Lower leg skin (tissue), 4 donors: Measurements from ENCODE around the gene UMAD1. TPM values are rescaled to one million over a fixed set of nuclear protein-coding genes. Genes with fewer than 3 reads are reported as not detected.

Experiments
- DNase-seq, 2 donors: peaks; one replicate each; pipeline ENCODE4 v3.0.0-alpha.2; 2019; ENCODE audit warnings: low spot score in 2 of 2
- H3K4me3 ChIP-seq: fragments of 200-600 bp; sonication (generic); 2 replicates; pipeline ENCODE4 v1.5.1; 2017; ENCODE audit warnings: mild to moderate bottlenecking, low read depth; ENCODE audit not compliant: poor library complexity, severe bottlenecking
- CTCF ChIP-seq, 3 donors: fragments of 450-650 bp; IDR thresholded peaks; one replicate each; pipeline ENCODE4 v1.5.1; 2016; ENCODE audit warnings: antibody characterized with exemption in 3 of 3, mild to moderate bottlenecking in 3 of 3, moderate library complexity in 2 of 3
- POLR2A ChIP-seq, 2 donors: fragments of 450-650 bp; IDR thresholded peaks; one replicate each; pipeline ENCODE4 v1.6.1; 2016 to 2017; ENCODE audit warnings: antibody characterized with exemption in 2 of 2, mild to moderate bottlenecking in 1 of 2, moderate library complexity in 1 of 2
- WGBS, 2 donors: methylation state at CpG; one replicate each; pipeline ENCODE4 v1.1.5; 2018; 5-methylcytosine and 5-hydroxymethylcytosine counted together
- intact Hi-C: fragments of 100-400 bp; cut with DNase I; formaldehyde crosslinking; loops from one replicate; pipeline ENCODE4 v1.15.0; 2023; ENCODE audit warnings: low total_unique reads
- total RNA-seq, 4 donors: library from RNA; depleted of rRNA; stranded (reverse); fragments of >200 nt; gene quantifications; one replicate each; pipeline ENCODE4 v1.1.0, GENCODE V29; 2016

Gene UMAD1
- total RNA-seq, 4 donors from 2014 or later = 12.3 to 26.1 (median 13.2) TPM

DNA sequence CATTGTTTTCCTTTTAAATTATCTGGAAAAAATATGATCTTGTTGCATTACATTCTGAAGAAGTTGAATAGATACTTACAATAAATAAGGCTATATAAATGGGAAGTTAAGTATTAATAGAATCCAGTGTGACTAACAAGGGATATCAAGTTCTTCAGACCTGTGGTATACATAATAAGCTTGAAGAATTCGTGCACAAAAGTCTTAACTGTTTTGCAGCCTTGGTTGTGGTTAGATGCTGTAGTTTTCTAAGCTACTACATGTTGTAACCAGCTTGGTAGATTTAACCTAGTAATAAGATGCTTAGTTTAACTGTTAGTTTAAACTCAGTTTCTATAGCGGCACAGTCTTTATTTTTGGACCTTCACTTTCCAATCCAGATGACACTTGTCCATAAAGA lies 221.8 kb downstream of the UMAD1 start:
- no peak for TF ChIP-seq CTCF (IDR thresholded peaks at IDR 0.05)
- no peak for TF ChIP-seq POLR2A (IDR thresholded peaks at IDR 0.05)
- no peak for DNase-seq
- H3K4me3 ChIP-seq = no peak overlapping the region
- 86 to 90% methylated on average over 2 of the region's 2 CpGs for whole genome bisulfite sequencing, 2 donors
- intact Hi-C loops = no loop called here

DNA sequence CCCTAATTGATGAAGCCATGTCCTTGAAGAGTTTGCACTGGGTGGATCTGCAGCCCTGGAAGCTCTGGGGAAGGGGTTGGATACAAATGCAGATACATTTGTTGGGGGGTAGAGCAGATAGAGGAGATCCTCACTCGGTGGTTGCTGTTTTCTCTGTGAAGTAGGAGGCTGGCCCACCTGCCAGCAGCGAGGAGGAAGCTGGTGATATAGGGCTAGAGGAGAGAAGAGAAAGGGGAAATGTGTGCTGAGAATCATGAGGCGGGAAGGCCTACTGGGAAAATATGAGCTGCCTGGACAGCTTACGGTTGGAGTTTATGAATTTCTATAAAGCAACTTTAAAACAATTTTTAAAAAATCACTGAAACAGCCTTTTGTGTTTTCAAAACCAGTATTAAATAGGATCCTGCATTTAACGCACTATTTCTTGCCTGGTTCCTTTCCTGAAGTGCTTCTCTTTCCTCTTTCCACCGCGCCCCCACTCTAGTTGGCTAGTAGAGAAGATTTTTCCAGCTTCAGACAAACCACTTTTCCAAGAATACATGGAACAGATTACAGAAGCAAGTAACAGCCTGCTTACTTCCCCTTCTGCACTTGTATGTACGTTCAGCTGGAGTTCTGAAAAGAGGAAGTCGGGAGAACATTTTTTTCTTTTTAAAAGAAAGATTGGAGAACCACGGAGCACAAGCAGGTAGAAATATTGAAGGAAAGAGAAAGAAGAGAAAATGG lies 227.5 kb downstream of the UMAD1 start:
- 51 to 54% methylated on average over 10 of the region's 10 CpGs for WGBS, 2 donors
- no peak overlapping the region for H3K4me3 ChIP-seq
- intact Hi-C loops = no loop called here
- no peak for DNase-seq
- TF ChIP-seq POLR2A (IDR thresholded peaks at IDR 0.05) (no peak), CTCF (IDR thresholded peaks at IDR 0.05) (no peak)

- TF ChIP-seq CTCF (IDR thresholded peaks at IDR 0.05) = no peak
- TF ChIP-seq POLR2A (IDR thresholded peaks at IDR 0.05) = no peak
- intact Hi-C loops = no loop called here
- H3K4me3 ChIP-seq = no peak overlapping the region
- WGBS, 2 donors = 54 to 82% methylated on average over 1 of the region's 1 CpG
- no peak for DNase-seq
Measured at GRCh38 chr7:7868572-7868899, 228.0 kb downstream of the UMAD1 start.

GRCh38 chr7:7869036-7869435 lies 228.5 kb downstream of the UMAD1 start:
- no peak for DNase-seq
- intact Hi-C loops = no loop called here
- TF ChIP-seq CTCF (IDR thresholded peaks at IDR 0.05) = no peak
- TF ChIP-seq POLR2A (IDR thresholded peaks at IDR 0.05) = no peak
- no peak overlapping the region for H3K4me3 ChIP-seq
- WGBS, 2 donors = 24 to 67% methylated on average over 1 of the region's 1 CpG

- TF ChIP-seq POLR2A (IDR thresholded peaks at IDR 0.05) (no peak), CTCF (IDR thresholded peaks at IDR 0.05) (no peak)
- no peak for DNase-seq
- no peak overlapping the region for H3K4me3 ChIP-seq
- intact Hi-C loops = no loop called here
- WGBS, 2 donors = 86 to 87% methylated on average over 3 of the region's 3 CpGs
Measured at GRCh38 chr7:7869651-7870050, 229.1 kb downstream of the UMAD1 start.

GRCh38 chr7:7870555-7870954 lies 230.0 kb downstream of the UMAD1 start:
- 94 to 100% methylated on average over 1 of the region's 1 CpG for WGBS, 2 donors

More at GRCh38 chr7:7870555-7870954, 230.0 kb downstream of the UMAD1 start:
- H3K4me3 ChIP-seq = no peak overlapping the region
- TF ChIP-seq POLR2A (IDR thresholded peaks at IDR 0.05) = no peak
- intact Hi-C loops = no loop called here
- no peak for DNase-seq
